Testis (tissue), 2 donors: ENCODE measurements around the gene TIAM2.

Experiments used
- CTCF ChIP-seq, 3 experiments: fragments of 450-650 bp in 2 of 3; fragments of 200-600 bp in 1 of 3; sonication (generic) in 1 of 3; IDR thresholded peaks; one replicate each; pipeline ENCODE4 v1.5.1; 2016 to 2019; ENCODE audit warnings: antibody characterized with exemption in 3 of 3, mild to moderate bottlenecking in 2 of 3, moderate library complexity in 1 of 3
- POLR2A ChIP-seq: fragments of 450-650 bp; IDR thresholded peaks from one replicate; pipeline ENCODE4 v1.6.1; 2017; ENCODE audit warnings: antibody characterized with exemption, mild to moderate bottlenecking, moderate library complexity

- TF ChIP-seq CTCF (IDR thresholded peaks at IDR 0.05) (no peak), POLR2A (no peak)
These were observed 162.0 kb downstream of the TIAM2 start for GRCh38 chr6:155157101-155157500.
